Fibroblast of mammary gland (primary cell): ENCODE data around the gene PIK3IP1.

Experiments used
- DNase-seq: peaks from one replicate; pipeline ENCODE4 v3.0.0-alpha.2; 2010; ENCODE audit warnings: low read depth
- H3K4me3 ChIP-seq: 2 replicates; pipeline ENCODE4 v1.5.1; 2011; ENCODE audit warnings: low read depth, mild to moderate bottlenecking, low read length, moderate library complexity; ENCODE audit not compliant: control insufficient read depth
- TF ChIP-seq, protein P1 (sequence below): conservative IDR thresholded peaks from 2 replicates; pipeline ENCODE4 v1.5.1; 2011; ENCODE audit warnings: low read depth, low read length, inconsistent platforms; ENCODE audit not compliant: control insufficient read depth, insufficient read depth

The PIK3IP1 gene

GRCh38 chr22:31279327-31279669 is 13.0 kb downstream of the PIK3IP1 start:
- TF ChIP-seq, protein P1, sequence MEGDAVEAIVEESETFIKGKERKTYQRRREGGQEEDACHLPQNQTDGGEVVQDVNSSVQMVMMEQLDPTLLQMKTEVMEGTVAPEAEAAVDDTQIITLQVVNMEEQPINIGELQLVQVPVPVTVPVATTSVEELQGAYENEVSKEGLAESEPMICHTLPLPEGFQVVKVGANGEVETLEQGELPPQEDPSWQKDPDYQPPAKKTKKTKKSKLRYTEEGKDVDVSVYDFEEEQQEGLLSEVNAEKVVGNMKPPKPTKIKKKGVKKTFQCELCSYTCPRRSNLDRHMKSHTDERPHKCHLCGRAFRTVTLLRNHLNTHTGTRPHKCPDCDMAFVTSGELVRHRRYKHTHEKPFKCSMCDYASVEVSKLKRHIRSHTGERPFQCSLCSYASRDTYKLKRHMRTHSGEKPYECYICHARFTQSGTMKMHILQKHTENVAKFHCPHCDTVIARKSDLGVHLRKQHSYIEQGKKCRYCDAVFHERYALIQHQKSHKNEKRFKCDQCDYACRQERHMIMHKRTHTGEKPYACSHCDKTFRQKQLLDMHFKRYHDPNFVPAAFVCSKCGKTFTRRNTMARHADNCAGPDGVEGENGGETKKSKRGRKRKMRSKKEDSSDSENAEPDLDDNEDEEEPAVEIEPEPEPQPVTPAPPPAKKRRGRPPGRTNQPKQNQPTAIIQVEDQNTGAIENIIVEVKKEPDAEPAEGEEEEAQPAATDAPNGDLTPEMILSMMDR = no peak
- H3K4me3 ChIP-seq = no peak overlapping the region
- no peak for DNase-seq

- no peak for DNase-seq
- TF ChIP-seq, protein P1 = no peak
- no peak overlapping the region for H3K4me3 ChIP-seq
Measured at GRCh38 chr22:31278626-31279326, 13.5 kb downstream of the PIK3IP1 start.

- TF ChIP-seq, protein P1 = no peak
- H3K4me3 ChIP-seq = no peak overlapping the region
- no peak for DNase-seq
Measured at GRCh38 chr22:31278151-31278621, 14.1 kb downstream of the PIK3IP1 start.

GRCh38 chr22:31277741-31278140 is 14.5 kb downstream of the PIK3IP1 start:
- TF ChIP-seq, protein P1 = no peak
- no peak overlapping the region for H3K4me3 ChIP-seq
- no peak for DNase-seq

- TF ChIP-seq, protein P1 = no peak
- no peak overlapping the region for H3K4me3 ChIP-seq
Measured at GRCh38 chr22:31276426-31277167, 15.7 kb downstream of the PIK3IP1 start.

DNA sequence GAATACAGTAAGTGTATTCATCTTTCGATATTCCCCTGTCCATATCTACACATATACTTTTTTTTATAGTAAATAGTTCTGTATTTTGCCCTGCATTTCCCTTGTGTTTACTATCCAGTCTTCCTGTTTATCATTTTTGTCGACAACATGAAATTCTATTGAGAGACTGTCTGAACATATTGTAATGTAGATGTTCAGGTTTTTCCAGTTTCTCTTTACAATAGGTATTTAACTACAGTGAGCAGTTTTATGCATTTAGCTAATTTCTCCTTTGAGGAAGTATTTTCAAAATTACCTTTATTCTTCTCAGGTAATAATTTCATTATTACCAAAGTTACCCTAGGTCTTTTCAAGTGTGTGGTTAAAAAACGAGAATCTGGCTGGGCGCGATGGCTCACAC is 16.7 kb downstream of the PIK3IP1 start:
- no peak overlapping the region for H3K4me3 ChIP-seq
- no peak for DNase-seq
- TF ChIP-seq, protein P1 = no peak

More at GRCh38 chr22:31276426-31277167, 15.7 kb downstream of the PIK3IP1 start:
- no peak for DNase-seq

- TF ChIP-seq, protein P1 = no peak
- no peak overlapping the region for H3K4me3 ChIP-seq
- DNase-seq = no peak
Measured at GRCh38 chr22:31275018-31275417, 17.3 kb downstream of the PIK3IP1 start.
